Erythroblast (primary cell): ENCODE results near the gene WDFY2.

Experiments used
- GATA1 ChIP-seq: IDR thresholded peaks from 2 replicates; pipeline ENCODE4 v1.6.1; 2011; ENCODE audit warnings: low read depth, mild to moderate bottlenecking, control low read depth, low read length, moderate library complexity
- POLR2A ChIP-seq: IDR thresholded peaks from 2 replicates; pipeline ENCODE4 v1.6.1; 2011; ENCODE audit warnings: mild to moderate bottlenecking, low read length

DNA sequence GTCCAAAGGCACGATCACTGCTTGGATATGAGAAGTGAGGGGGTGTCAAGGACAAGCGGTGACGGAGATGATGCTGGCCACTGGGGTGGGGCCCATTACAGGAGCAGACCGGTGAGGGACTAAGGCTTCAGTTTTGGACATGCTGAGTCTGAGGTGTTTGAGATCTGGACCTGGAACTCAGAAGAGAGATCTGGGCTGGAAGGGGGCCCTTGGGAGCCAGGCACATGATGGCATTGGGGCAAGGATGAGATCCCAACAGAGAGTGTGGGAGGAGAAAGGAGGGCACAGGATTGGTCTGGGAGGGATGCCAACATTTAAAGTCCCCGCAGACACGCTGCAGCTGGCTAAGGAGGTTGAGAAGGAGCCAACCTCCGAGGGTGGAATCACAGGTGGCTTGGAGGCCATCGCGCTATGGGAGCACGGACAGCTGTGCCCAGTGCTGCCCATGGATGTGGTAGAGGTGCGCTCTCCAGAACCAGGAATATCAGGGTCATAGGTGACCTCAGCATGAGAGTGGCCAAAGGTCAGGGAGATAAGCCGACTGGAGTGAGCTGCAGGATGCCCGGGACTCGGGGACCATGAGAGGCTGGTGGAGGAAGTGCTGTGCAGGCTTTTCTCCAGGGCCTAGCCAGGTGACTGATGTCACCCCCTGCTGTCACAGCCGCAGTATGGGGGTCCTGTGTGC lies 197.9 kb downstream of the WDFY2 start:
- TF ChIP-seq POLR2A (no peak), GATA1 (no peak)
